K562 (cell line): Measurements from ENCODE around the gene FOXP4. TPM values are rescaled to one million over a fixed set of nuclear protein-coding genes. Genes with fewer than 3 reads are reported as not detected.

Experiments used
- BDP1 ChIP-seq: IDR thresholded peaks from 3 replicates; pipeline ENCODE4 v1.6.1; 2011; ENCODE audit not compliant: insufficient read length, insufficient read depth
- CBX3 ChIP-seq, 2 experiments: IDR thresholded peaks; 1 replicate in 1 of 2; 2 replicates in 1 of 2; pipeline ENCODE4 v1.6.1; 2012; ENCODE audit warnings: inconsistent platforms in 2 of 2, low read length in 2 of 2, borderline replicate concordance in 1 of 2, control low read depth in 1 of 2
- GATA2 ChIP-seq: sonication (generic); formaldehyde crosslinking; IDR thresholded peaks from 2 replicates; pipeline ENCODE4 v1.4.0; 2020; ENCODE audit warnings: mild to moderate bottlenecking, missing genetic modification reagents
- MYBL2 ChIP-seq, 2 experiments: fragments of 450-650 bp in 1 of 2; sonication (generic) in 1 of 2; formaldehyde crosslinking in 1 of 2; IDR thresholded peaks; 2 replicates each; pipeline versions ENCODE4 v1.6.1 to v1.8.1; 2017 to 2022; ENCODE audit warnings: borderline replicate concordance in 1 of 2, inconsistent platforms in 1 of 2, low read depth in 1 of 2, mild to moderate bottlenecking in 1 of 2, missing genetic modification reagents in 1 of 2, moderate library complexity in 1 of 2
- PYGO2 ChIP-seq: fragments of 450-650 bp; IDR thresholded peaks from 2 replicates; pipeline ENCODE4 v1.6.1; 2016; ENCODE audit warnings: mild to moderate bottlenecking, missing genetic modification characterization, moderate library complexity, missing compliant biosample characterization
- SAFB ChIP-seq: fragments of 200-400 bp; formaldehyde crosslinking; IDR thresholded peaks from 2 replicates; pipeline ENCODE4 v1.6.1; 2017; ENCODE audit warnings: low read depth, low read length, borderline replicate concordance
- SMC3 ChIP-seq: conservative IDR thresholded peaks from 2 replicates; pipeline ENCODE4 v1.6.1; 2011; ENCODE audit warnings: low read depth, low read length, improper control_type of control experiment; ENCODE audit not compliant: insufficient read depth
- SREBF2 ChIP-seq: sonication (generic); formaldehyde crosslinking; IDR thresholded peaks from 2 replicates; pipeline ENCODE4 v1.4.0; 2020; ENCODE audit warnings: mild to moderate bottlenecking, missing genetic modification reagents
- XRCC5 ChIP-seq: fragments of 200-400 bp; formaldehyde crosslinking; IDR thresholded peaks from 2 replicates; pipeline ENCODE4 v1.6.1; 2017; ENCODE audit warnings: low read depth, mild to moderate bottlenecking, low read length
- ZNF79 ChIP-seq: fragments of 250-450 bp; sonication (Bioruptor Pico); IDR thresholded peaks from 2 replicates; pipeline ENCODE4 v1.4.0; 2020; ENCODE audit warnings: low read depth, mild to moderate bottlenecking, moderate library complexity
- ZSCAN29 ChIP-seq: fragments of 450-650 bp; IDR thresholded peaks from 2 replicates; pipeline ENCODE4 v1.6.1; 2017
- polyA plus RNA-seq, 8 experiments: library from polyadenylated mRNA; depleted of rRNA in 4 of 8; stranded (reverse) in 5 of 8; unstranded in 3 of 8; fragments of >200 nt; fragmentation: Nextera tagmentation in 2 of 8; fragmentation: Illumina TruSeq in 1 of 8; extraction: Ambion mirVana in 2 of 8; extraction: Trizol in 1 of 8; gene quantifications; 2 replicates each; pipeline versions ENCODE4 v1.2.1 to v1.2.3, GENCODE V29; 2011 to 2014; ENCODE audit warnings: inconsistent platforms in 1 of 8, missing spikeins in 1 of 8
- total RNA-seq, 7 experiments: library from RNA; depleted of rRNA in 6 of 7; stranded (reverse); fragments of >200 nt in 6 of 7; fragmentation: Illumina TruSeq in 2 of 7; extraction: Trizol in 2 of 7; gene quantifications; 2 replicates each; pipeline versions ENCODE4 v1.2.1 to v1.2.3, GENCODE V29; 2011 to 2021; ENCODE audit warnings: low replicate concordance in 1 of 7
- TF ChIP-seq, protein P1 (sequence below): sonication (generic); formaldehyde crosslinking; IDR thresholded peaks from 2 replicates; pipeline ENCODE4 v1.4.0; 2020; ENCODE audit warnings: mild to moderate bottlenecking, missing genetic modification reagents
- TF ChIP-seq, protein P2 (sequence below): fragments of 150-350 bp; IDR thresholded peaks from 2 replicates; pipeline ENCODE4 v1.6.1; 2014; ENCODE audit warnings: low read depth, mild to moderate bottlenecking, low read length, borderline replicate concordance
- TF ChIP-seq, protein P3 (sequence below): IDR thresholded peaks from 2 replicates; pipeline ENCODE4 v1.6.1; 2014; ENCODE audit warnings: antibody characterized with exemption
- TF ChIP-seq, protein P4 (sequence below): fragments of 450-650 bp; IDR thresholded peaks from 2 replicates; pipeline ENCODE4 v1.6.1; 2018; ENCODE audit warnings: mild to moderate bottlenecking, low read depth; ENCODE audit not compliant: partially characterized antibody

The FOXP4 gene
- total and polyA plus RNA-seq, 9 of the 15 experiments (the other 6 are each of a cell fraction or from before 2014, with no cell fraction given) = 0.11 to 29.4 (median 2.3) TPM

DNA sequence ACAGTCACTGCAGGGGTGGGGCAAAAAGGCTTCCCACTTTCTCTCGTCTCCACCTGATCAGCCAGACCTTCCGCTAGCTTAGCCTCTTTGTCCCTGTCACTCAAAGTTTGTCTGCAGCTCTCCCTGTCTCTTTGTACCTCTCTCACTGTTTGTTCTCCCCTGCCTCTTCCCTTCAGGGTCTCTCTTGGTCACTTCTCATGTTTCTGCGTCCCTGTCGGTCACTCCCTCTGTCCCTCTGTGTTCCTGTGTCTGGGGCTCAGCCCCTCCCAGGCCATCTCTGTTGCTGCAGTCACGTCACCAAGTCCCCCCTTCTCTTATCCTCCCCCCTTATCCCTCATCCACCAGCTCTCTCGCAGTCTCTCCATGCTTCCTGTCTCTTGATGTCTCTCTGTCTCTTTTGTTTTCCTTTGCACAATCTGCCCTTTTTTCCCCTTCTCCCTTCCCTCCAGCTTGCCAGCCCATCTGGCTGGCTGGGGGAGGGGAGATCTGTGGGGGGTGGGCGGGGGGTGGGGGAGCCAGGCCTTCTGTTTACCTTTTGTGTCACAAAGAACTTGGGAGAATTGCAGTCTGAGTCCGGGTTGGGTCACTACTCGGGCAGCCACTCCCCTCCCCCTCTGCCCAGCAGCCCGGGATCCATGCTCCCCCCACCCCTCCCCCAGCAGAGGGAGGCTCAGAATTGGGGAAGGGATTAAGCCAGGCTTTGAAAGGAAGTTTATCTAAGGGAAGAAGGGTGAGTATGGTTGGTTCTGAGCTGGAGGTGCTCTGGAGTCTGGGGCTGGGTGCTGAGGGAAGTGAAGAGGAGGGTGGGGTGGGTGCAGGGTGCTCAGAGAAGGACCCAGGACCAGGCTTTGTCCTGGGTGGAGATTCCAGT lies 32.3 kb downstream of the FOXP4 start (continued):
- TF ChIP-seq SMC3 (no peak), GATA2 (no peak), MYBL2 (IDR thresholded peaks at IDR 0.05; ENCODE audit: low read depth) (no peak), MYBL2 (CRISPR knock-in tag; IDR thresholded peaks at IDR 0.05; ENCODE audit: borderline replicate concordance) (no peak), BDP1 (no peak), SAFB (no peak), ZNF79 (CRISPR knock-in tag) (no peak), XRCC5 (no peak), SREBF2 (CRISPR knock-in tag) (no peak), ZSCAN29 (no peak), PYGO2 (tag) (no peak), CBX3 (IDR thresholded peaks at IDR 0.05; ENCODE audit: borderline replicate concordance in 1 of 2, low read length in 2 of 2) (no peak)
- TF ChIP-seq, protein P1, sequence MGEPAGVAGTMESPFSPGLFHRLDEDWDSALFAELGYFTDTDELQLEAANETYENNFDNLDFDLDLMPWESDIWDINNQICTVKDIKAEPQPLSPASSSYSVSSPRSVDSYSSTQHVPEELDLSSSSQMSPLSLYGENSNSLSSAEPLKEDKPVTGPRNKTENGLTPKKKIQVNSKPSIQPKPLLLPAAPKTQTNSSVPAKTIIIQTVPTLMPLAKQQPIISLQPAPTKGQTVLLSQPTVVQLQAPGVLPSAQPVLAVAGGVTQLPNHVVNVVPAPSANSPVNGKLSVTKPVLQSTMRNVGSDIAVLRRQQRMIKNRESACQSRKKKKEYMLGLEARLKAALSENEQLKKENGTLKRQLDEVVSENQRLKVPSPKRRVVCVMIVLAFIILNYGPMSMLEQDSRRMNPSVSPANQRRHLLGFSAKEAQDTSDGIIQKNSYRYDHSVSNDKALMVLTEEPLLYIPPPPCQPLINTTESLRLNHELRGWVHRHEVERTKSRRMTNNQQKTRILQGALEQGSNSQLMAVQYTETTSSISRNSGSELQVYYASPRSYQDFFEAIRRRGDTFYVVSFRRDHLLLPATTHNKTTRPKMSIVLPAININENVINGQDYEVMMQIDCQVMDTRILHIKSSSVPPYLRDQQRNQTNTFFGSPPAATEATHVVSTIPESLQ (CRISPR knock-in tag) = no peak
- TF ChIP-seq, protein P2, sequence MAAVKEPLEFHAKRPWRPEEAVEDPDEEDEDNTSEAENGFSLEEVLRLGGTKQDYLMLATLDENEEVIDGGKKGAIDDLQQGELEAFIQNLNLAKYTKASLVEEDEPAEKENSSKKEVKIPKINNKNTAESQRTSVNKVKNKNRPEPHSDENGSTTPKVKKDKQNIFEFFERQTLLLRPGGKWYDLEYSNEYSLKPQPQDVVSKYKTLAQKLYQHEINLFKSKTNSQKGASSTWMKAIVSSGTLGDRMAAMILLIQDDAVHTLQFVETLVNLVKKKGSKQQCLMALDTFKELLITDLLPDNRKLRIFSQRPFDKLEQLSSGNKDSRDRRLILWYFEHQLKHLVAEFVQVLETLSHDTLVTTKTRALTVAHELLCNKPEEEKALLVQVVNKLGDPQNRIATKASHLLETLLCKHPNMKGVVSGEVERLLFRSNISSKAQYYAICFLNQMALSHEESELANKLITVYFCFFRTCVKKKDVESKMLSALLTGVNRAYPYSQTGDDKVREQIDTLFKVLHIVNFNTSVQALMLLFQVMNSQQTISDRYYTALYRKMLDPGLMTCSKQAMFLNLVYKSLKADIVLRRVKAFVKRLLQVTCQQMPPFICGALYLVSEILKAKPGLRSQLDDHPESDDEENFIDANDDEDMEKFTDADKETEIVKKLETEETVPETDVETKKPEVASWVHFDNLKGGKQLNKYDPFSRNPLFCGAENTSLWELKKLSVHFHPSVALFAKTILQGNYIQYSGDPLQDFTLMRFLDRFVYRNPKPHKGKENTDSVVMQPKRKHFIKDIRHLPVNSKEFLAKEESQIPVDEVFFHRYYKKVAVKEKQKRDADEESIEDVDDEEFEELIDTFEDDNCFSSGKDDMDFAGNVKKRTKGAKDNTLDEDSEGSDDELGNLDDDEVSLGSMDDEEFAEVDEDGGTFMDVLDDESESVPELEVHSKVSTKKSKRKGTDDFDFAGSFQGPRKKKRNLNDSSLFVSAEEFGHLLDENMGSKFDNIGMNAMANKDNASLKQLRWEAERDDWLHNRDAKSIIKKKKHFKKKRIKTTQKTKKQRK = no peak
- TF ChIP-seq, protein P3, sequence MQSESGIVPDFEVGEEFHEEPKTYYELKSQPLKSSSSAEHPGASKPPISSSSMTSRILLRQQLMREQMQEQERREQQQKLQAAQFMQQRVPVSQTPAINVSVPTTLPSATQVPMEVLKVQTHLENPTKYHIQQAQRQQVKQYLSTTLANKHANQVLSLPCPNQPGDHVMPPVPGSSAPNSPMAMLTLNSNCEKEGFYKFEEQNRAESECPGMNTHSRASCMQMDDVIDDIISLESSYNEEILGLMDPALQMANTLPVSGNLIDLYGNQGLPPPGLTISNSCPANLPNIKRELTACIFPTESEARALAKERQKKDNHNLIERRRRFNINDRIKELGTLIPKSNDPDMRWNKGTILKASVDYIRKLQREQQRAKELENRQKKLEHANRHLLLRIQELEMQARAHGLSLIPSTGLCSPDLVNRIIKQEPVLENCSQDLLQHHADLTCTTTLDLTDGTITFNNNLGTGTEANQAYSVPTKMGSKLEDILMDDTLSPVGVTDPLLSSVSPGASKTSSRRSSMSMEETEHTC = no peak
- TF ChIP-seq, protein P4, sequence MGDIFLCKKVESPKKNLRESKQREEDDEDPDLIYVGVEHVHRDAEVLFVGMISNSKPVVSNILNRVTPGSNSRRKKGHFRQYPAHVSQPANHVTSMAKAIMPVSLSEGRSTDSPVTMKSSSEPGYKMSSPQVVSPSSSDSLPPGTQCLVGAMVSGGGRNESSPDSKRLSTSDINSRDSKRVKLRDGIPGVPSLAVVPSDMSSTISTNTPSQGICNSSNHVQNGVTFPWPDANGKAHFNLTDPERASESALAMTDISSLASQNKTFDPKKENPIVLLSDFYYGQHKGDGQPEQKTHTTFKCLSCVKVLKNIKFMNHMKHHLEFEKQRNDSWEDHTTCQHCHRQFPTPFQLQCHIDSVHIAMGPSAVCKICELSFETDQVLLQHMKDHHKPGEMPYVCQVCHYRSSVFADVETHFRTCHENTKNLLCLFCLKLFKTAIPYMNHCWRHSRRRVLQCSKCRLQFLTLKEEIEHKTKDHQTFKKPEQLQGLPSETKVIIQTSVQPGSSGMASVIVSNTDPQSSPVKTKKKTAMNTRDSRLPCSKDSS = no peak
